HG02588 (cell line): ENCODE data around the gene VIPR1.
"Not testable (repeated sequence)": the region's sequence is repeated elsewhere in the genome, so short reads cannot be mapped to it uniquely, and the experiment has no call there.

ENCODE experiments used
- ATAC-seq: cut with Tn5 transposase; IDR thresholded peaks from one replicate; pipeline ENCODE4 v1.9.1; 2021; ENCODE audit warnings: mild to moderate bottlenecking, moderate library complexity; ENCODE audit not compliant: unreplicated experiment

Gene VIPR1

DNA sequence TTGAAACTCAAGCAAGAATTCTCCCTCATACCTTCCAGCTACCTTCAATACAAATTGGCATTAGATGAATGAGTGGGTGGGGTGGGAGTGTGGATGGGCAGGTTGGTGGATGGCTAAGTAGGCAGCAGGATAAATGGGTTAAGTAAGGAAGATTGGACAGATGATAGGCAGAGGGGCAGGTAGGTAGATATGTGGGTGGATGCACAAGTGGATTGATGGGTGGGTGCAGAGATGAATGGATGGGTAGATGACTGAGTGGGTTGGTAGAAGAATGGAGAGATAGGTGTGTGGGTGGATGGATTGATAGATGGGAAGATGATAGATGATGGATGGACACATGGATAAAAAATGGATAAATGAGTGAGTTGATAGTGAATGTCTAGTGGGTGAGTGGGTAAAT is 27.6 kb downstream of the VIPR1 start:
- no peak for ATAC-seq

DNA sequence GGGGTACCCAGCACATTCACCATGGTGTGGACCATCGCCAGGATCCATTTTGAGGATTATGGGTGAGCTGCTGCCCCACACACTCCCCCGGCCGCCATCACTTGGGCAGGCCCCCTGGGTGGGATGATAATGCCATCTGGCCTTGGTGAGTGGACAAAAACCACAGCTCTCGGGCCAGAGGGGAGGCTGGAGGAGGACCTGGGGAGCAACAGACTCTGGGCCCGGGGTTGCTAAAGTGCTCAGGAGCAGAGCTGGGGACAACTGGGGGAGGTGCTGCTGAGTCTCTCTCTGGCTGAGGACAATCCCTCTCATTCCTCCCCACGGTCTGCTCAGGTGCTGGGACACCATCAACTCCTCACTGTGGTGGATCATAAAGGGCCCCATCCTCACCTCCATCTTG is 29.0 kb downstream of the VIPR1 start:
- ATAC-seq: no peak

DNA sequence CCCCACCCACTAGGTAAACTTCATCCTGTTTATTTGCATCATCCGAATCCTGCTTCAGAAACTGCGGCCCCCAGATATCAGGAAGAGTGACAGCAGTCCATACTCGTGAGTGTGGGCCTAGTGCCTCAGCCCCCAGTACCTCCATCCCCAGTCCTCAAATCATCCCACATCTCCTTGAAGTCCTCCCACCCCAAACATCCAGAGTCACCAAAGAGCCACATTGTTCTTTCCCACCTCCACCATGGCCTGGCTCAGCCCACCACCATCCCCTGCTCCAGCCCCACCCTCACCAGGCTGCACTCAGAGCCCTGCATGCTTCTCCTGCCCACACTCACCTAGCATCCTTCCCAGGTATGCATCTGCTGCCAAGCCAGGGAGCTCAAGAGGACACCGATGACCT is 29.8 kb downstream of the VIPR1 start:
- no peak for ATAC-seq

DNA sequence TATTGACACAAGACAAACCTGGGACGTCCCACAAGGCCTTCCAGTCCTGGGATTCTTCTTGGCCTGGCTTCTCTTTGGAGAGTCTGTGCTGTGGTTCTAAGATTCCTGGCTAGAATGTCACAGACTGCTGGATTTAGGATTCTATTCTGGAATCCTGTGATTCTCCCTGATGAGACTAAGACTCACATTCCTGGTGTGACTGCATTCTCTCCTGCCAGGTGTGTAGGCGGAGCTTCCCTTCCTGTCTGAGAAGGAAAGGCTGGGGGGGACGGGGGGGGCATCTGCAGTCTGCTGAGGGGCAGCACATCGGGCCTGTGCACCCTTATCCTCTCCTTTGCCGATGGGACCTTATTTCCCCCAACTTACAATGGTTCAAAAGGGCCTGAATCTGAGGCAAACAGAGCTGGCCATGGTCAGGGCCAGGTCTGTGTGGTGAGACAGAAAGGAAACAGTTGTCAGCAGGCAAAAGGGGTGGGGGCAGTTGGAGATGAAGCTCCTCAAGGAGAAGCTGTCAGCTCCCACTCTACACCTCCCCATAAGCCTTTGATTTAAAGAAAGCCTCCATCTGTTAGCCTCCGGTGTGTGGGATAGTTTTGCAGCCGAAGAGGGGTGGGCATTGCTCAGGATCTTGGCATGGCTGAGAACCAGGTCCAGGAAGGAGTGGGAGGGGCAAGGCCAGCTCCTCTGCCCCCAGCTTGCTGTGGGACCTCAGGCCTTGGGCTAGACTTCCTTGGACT is 30.9 kb downstream of the VIPR1 start:
- no peak for ATAC-seq

DNA sequence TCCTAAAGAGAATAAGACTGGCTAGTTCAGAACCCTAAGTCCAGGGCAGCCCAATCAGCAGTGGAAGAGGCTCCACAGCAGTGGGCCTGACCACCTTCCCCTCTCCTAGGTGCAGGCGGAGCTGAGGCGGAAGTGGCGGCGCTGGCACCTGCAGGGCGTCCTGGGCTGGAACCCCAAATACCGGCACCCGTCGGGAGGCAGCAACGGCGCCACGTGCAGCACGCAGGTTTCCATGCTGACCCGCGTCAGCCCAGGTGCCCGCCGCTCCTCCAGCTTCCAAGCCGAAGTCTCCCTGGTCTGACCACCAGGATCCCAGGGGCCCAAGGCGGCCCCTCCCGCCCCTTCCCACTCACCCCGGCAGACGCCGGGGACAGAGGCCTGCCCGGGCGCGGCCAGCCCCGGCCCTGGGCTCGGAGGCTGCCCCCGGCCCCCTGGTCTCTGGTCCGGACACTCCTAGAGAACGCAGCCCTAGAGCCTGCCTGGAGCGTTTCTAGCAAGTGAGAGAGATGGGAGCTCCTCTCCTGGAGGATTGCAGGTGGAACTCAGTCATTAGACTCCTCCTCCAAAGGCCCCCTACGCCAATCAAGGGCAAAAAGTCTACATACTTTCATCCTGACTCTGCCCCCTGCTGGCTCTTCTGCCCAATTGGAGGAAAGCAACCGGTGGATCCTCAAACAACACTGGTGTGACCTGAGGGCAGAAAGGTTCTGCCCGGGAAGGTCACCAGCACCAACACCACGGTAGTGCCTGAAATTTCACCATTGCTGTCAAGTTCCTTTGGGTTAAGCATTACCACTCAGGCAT is 33.7 kb downstream of the VIPR1 start:
- ATAC-seq: no peak

DNA sequence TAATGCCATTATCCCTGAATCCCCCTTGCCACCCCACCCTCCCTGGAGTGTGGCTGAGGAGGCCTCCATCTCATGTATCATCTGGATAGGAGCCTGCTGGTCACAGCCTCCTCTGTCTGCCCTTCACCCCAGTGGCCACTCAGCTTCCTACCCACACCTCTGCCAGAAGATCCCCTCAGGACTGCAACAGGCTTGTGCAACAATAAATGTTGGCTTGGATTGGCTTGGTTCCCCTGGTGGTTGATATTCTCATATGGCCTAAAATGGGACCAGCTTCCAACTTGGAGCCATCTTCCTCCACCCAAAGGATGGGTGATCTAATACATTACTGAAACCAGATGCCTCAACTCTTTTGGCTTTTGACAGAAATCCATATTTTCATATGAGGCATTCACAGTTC is 34.9 kb downstream of the VIPR1 start:
- no peak for ATAC-seq

DNA sequence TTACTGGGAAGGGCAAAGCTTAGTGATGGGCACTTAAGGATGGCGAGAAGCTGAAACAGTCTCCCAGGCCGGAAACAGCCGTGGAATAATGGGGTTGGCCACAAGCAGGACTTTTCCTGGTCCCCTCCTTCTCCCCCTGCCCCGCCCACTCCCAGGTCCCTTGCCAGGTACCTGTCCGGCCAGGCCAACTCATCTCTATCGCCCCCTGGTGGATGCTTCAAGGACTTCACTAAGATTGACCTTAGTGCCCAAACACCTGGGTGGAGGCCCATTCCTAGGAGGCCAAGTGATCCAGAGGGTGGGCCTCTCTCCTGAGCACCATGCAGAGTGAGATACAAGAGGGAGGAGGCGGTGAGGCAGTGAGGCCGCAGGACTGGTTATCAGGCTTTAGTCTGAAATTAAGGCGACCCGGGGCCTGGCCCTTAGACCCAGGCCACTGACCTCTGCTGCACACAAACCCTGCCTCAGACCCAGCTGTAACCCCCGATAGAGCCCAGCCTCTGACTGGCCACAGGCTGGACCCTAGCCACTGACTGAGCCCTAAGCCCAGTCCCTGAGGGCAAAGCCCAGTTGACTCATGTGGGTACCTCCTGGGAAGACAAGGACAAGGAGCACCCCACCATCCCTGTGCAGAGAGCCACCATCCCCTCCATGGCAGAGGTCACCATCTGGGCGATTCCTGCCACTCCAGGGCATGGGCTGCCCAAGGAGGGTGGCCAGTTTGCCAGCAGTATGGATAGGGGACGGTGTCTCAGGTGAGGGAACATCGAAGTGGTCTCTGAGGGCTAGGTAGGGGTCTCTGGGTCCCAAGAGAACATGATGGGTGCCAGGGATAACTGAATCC is 37.6 kb downstream of the VIPR1 start:
- ATAC-seq: peak; percentile 61

DNA sequence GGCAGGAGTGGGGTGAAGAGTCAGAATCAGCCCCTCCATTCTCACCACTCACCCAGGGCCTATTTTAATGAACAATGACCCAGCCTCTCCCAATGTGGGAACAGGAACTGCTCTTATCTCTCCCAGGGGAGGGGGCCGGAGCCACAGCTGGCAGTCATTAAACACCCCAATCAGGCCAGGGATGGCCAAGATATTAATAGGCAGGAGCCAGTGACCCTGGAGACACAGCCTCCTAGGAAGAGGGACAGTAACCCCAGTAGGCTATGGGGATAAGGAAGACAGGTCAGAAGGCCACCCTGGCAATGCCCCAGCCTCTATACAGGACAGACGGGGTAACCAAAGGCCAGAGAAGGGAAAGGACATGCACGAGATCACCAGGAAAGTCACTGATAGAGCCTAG is 38.6 kb downstream of the VIPR1 start:
- no peak for ATAC-seq

DNA sequence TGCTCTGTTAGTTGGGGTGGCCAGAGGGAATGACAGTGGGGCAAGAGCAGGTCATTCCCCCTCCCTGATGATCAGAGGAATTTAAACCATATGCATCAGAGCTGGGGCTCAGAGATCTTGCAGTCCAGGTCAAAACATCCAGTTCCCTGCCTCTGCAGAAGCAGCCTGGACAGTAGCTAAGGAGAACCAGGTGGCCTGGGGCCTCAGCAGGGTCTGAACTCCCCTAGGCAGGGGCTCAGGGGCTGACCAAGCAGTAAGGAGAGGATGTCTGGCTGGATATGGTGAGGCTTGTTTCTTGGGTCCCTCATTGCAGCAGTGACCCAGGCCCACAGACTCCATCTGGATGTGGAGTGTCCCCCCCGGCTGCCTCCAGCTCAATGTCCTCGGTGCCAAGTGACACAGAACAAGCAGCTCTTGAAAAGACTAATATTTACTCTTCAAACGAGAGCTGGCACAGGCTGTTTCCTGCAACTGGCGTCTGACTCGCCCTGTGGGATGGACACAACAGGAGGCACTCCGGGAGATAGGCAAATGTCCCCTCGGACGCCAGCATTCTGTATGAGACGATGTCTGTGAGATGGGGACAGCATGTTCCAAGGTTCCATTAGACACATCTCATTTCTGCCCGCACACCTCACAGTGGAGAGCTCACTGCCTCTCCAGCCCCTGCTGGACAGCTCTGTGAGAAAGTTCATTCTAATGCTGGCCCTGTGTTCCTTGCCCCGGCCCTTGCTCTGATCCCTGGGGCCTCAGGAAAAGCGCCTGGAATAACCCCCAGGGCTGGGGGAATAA is 42.2 kb downstream of the VIPR1 start:
- no peak for ATAC-seq

DNA sequence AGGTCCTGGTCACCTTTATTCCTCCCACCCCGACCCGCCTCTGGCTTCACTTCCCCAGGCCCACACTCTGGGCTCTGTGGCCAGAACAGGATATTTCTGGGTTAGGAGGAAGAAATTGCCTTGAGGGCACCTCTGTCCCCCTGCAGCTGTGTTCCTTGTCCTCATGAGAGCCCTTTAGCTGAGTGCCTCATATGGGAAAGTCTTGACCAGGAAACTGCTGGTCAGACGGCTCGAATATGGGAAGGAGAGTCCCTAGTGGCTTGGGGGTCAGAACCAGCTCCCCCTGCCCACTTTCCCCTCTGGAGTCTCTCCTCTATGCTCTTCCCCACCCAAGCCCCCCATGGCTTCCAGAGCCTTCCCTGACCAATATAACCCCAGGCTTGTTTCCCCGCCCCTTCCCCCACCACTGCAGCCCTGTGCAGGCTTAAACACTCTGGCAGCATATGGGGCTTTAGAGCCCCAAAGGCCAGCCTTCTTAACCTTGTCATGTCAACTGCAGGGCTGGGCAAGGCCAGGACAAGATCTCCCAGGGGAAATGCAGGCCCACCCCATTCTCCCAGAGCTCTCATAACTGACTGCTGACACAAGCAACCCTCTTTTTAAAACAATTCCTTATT is 42.9 kb downstream of the VIPR1 start:
- no peak for ATAC-seq

DNA sequence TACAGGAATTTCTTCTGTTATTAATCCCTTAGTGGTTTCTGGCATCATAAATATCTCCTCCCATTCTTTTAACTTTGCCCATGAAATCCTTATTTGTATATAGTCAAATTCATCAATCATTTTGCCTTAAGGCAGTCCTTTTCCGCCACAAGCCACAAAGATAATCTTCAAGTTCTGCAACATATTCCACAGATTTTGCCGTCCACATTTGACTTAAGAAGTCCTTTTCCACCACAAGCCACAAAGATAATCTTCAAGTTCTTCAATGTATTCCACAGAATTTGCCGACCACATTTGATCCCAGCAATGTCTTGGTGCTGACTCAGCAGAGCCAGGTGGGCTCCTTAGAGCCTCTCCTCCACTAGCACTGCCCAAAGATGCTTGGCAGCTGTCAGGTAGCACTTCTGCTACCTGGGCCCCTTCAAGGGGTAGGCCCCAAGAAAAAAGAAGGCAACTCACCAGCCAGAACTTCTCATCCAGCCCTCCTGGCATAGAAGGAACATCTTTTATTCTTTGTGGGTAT is 44.3 kb downstream of the VIPR1 start:
- ATAC-seq: no peak

DNA sequence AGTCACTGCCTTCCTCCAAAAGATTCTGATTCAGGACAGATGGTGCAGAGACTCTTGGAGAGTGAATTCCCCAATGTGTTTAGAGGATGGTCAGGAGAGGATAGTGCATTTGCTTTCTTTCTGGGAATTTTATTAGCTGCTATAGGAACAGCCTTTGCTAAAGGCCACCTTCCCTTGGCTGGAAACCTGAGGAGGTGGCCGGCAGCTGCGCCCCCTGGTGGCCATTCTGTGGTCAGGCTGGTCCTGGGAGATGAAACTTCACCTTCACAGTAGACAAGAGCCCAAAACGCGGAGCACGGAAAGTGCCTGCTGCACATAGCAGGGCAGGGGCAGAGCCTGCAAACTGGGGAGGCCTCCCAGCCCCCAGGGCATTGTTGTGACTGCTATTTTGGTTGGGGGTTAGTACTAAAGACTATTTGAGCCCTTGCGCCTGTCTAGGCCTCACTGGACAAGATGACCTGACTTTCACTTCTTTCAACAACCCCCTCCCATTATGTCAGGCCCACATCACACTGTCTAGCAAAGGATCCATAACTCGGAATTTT is 45.0 kb downstream of the VIPR1 start:
- ATAC-seq: no peak

DNA sequence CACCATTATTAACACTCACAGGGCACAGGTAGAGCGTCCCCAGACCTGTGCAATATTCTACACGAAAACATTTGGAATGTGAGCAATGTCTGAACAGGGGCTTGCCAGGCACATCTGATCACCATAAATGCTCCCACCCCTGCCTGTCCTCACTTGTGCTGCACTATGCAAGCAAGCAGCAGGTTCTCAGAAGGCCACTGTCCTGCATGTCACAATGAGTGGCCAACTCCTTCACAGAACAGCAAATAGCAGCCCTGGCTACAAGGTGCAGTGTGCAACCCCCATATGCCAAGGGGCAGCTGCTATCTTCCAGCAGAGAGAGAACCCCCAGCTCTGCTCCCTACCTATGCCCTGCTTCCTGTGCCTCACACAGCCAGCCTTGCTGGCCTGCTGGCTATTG is 46.7 kb downstream of the VIPR1 start:
- ATAC-seq: no peak

DNA sequence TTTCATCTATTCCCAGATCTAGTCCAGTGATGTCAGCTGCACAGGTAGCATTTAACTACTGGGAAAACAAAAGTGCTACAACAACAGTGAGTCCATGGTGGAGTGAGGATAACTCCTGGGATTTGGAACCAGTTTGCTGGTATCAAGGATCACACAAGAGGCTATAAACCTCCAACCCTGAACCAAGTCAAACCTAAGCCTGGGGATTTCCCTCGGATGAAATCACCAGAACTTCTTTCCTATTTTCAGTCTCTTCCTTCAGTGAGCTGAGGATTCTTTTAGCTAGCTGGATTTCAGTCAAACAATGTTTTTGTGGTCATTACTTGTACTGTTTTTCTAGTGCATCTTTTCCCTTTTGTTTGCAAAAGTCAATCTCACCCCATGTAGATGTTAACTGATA is 47.8 kb downstream of the VIPR1 start:
- ATAC-seq: no peak

DNA sequence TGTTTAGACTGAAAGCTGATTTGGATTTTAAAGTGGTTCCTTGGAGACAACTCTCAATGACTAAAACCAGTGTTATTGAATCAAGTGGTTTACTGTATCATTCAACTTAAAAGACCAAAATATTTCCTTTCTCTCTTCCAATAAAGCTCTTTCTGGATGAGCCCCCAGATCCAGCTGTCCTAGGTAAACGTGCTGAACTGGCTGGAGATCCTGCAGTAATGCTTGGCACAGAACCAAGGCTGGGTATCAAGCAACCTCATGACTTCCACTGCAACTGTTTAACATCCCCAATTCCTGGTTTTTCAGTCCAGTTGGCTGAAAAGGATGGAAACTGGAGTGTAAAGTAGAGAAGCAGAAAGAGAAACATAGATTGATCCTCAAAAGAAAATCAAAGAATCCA is 50.4 kb downstream of the VIPR1 start:
- ATAC-seq: no peak

DNA sequence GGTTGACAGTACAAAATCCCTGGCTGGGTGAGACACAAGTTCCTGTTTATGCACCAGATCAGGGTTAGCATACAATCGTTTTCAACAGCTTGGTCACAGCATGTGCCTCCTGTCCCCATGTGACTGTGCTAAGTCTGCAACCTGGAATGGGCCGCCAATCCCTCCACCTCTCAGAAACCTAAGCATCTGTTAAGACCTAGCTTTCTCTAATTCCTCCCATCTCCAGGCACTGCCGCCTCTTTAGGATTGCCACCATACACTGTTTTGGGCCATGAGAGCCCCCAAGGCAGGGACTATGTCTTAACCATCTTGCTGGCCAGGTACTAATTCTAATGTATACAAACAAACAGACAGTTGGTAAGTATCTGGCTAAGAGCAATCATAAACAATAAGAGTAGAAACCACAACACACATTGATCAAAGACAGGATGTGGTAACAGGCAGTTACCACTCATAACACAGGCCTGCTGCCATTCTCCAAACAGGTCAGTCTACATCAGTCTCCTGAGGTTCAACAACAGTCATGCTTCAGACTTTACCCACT is 53.7 kb downstream of the VIPR1 start:
- ATAC-seq: peak; percentile 68

DNA sequence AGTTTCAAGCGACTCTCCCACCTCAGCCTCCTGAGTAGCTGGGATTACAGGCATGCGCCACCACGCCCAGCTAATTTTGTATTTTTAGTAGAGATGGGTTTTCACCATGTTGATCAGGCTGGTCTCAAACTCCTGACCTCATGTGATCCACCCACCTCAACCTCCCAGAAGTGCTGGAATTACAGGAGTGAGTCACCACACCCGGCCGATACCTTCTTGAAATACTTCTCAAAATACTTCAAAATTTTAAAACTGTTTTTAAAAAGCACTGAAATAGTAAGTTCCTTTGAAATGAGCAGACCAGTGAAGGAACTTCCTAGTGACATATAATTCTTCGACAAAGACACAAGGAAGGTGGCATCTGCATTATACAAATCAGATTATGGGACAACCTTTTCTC is 54.4 kb downstream of the VIPR1 start:
- not testable (repeated sequence) for ATAC-seq

DNA sequence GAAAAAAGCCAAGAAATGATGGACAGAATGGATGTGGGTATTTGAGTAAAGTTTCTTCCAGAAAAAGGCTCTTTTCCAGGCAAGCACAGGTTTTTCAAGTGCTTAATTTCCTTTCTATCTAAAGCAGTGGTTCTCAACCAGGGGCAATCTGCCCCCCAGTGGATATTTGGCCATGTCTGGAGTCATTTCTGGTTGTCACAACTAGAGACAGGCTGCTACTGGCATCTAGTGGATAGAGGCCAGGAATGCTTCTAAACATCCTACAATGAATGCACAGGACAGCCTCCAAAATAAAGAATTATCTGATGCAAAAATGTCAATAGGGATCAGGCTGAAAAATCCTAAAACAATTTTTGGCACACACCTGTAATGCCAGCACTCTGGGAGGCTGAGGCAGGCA is 55.4 kb downstream of the VIPR1 start:
- no peak for ATAC-seq

DNA sequence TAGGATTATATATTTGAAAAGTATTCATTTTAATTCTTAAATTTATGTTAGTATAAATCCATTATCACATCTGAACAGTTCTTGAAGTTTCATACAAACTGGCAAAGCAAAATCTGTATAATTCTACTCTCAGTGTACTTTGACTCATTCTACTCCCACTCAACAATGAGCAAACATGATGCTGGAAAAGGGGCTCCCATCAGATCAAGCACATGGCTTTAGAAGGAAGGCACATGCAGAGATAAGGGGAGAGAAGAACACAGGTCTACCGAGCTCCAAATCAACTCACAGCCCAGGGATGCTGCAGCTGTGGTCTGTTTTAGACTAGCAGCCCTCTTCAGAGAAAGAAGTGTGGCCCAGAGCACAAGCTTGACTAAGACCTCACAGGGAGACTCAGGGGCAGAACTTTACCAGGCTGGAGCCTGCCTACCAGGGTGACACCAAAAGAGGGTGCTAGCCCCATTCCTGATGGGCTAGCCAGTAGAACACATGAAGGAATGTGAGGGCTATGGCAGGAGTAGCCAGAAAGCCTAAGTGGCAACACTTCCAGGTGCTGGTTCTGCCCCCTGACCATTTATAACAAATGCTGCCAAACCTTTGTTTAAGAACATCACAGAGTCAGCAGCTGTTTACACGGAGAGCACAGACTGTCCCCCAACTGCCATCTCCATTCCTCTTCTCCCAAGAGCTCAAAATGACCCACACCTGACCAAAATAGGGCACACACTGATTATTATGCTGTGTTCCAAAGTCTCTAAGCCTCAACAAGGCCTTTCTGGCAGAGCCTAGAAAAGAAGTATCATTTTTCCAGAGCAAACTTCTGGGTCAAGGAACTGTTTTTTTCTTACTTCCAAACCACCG is 59.8 kb downstream of the VIPR1 start:
- no peak for ATAC-seq
